MM.1S (cell line): Measurements from ENCODE around the gene POU2AF2.

Experiments used
- EZH2 ChIP-seq: fragments of 300-600 bp; sonication (generic); optimal IDR thresholded peaks from 2 replicates; pipeline ENCODE3; 2017; ENCODE audit warnings: low read depth, mild to moderate bottlenecking, antibody characterized with exemption, low read length, mixed read lengths
- TF ChIP-seq, protein P1 (sequence below): fragments of 300-600 bp; sonication (generic); IDR thresholded peaks from 2 replicates; pipeline ENCODE4 v1.5.1; 2016; ENCODE audit warnings: antibody characterized with exemption, low read length, mixed read lengths

DNA sequence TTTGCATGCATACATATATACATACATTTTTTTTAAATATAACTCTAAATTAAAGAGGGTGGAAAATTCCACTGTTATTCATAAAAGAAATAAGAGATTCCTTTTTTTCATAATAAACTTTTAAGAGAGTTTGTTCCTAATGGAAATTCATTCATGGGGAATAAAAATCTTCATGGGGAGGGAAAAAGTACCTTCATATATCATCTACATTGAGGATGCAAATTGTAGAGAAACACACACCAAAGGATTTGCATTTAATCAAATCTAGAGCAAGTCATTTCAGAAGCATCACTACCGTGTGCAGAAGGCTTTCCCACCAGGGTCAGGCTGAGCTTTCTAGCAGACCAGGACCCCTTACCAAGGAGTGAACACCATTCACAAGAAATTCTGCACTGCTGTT lies at the start of gene POU2AF2:
- TF ChIP-seq, protein P1, sequence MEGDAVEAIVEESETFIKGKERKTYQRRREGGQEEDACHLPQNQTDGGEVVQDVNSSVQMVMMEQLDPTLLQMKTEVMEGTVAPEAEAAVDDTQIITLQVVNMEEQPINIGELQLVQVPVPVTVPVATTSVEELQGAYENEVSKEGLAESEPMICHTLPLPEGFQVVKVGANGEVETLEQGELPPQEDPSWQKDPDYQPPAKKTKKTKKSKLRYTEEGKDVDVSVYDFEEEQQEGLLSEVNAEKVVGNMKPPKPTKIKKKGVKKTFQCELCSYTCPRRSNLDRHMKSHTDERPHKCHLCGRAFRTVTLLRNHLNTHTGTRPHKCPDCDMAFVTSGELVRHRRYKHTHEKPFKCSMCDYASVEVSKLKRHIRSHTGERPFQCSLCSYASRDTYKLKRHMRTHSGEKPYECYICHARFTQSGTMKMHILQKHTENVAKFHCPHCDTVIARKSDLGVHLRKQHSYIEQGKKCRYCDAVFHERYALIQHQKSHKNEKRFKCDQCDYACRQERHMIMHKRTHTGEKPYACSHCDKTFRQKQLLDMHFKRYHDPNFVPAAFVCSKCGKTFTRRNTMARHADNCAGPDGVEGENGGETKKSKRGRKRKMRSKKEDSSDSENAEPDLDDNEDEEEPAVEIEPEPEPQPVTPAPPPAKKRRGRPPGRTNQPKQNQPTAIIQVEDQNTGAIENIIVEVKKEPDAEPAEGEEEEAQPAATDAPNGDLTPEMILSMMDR, result no peak
- TF ChIP-seq EZH2, result no peak
